HEK293 (cell line): ENCODE results near the gene GREB1L.

Experiments used
- CTCF ChIA-PET: fragments of 350-600 bp; formaldehyde crosslinking; extraction: SDS; loops from one replicate; lab custom pipeline; 2021; ENCODE audit warnings: antibody characterized with exemption; lab: Yijun Ruan, JAX
- POLR2A ChIA-PET: fragments of 300-600 bp; formaldehyde crosslinking; extraction: SDS; loops from one replicate; lab custom pipeline; 2020; ENCODE audit warnings: antibody characterized with exemption, inconsistent platforms; lab: Yijun Ruan, JAX
- H3K27ac ChIP-seq: fragments of 200-500 bp; sonication (Bioruptor generic); 2 replicates; pipeline ENCODE4 v1.5.1; 2014; ENCODE audit warnings: low read depth, low read length, control low read depth, inconsistent platforms; ENCODE audit errors: extremely low read depth
- H3K36me3 ChIP-seq, 2 experiments: fragments of 200-500 bp in 1 of 2; sonication (Bioruptor generic) in 1 of 2; 1 replicate in 1 of 2; 2 replicates in 1 of 2; pipeline ENCODE4 v1.5.1; 2014 to 2017; ENCODE audit warnings: inconsistent platforms in 2 of 2, low read length in 2 of 2; ENCODE audit not compliant: control insufficient read depth in 2 of 2, insufficient read depth in 1 of 2
- H3K4me1 ChIP-seq: fragments of 200-500 bp; sonication (Bioruptor generic); 2 replicates; pipeline ENCODE4 v1.5.1; 2014; ENCODE audit warnings: mild to moderate bottlenecking, low read length, inconsistent platforms; ENCODE audit not compliant: control insufficient read depth, insufficient read depth
- H3K4me3 ChIP-seq: 2 replicates; pipeline ENCODE4 v1.5.1; 2011; ENCODE audit warnings: low read depth, mild to moderate bottlenecking, control low read depth, low read length, moderate library complexity
- H3K9me3 ChIP-seq: fragments of 200-500 bp; sonication (Bioruptor generic); 2 replicates; pipeline ENCODE4 v1.5.1; 2014; ENCODE audit warnings: low read depth, low read length, inconsistent platforms; ENCODE audit not compliant: control insufficient read depth, insufficient read depth
- EGR2 ChIP-seq: fragments of 450-650 bp; formaldehyde crosslinking; IDR thresholded peaks from 2 replicates; pipeline ENCODE4 v1.5.1; 2016; ENCODE audit warnings: low read depth, missing biosample characterization, missing genetic modification characterization
- INSM2 ChIP-seq: fragments of 450-650 bp; formaldehyde crosslinking; IDR thresholded peaks from 2 replicates; pipeline ENCODE4 v1.5.1; 2016; ENCODE audit warnings: missing biosample characterization, missing genetic modification characterization
- REPIN1 ChIP-seq: fragments of 450-650 bp; formaldehyde crosslinking; IDR thresholded peaks from 2 replicates; pipeline ENCODE4 v1.5.1; 2017; ENCODE audit warnings: missing biosample characterization, missing genetic modification characterization, low read depth
- SETDB1 ChIP-seq: IDR thresholded peaks from one replicate; pipeline ENCODE4 v1.6.1; 2017; ENCODE audit warnings: mild to moderate bottlenecking, low read length, moderate library complexity, mixed read lengths; ENCODE audit not compliant: insufficient read length
- SP7 ChIP-seq: fragments of 450-650 bp; formaldehyde crosslinking; IDR thresholded peaks from 2 replicates; pipeline ENCODE4 v1.5.1; 2016; ENCODE audit warnings: missing biosample characterization, missing genetic modification characterization
- WT1 ChIP-seq: fragments of 450-650 bp; formaldehyde crosslinking; IDR thresholded peaks from 2 replicates; pipeline ENCODE4 v1.5.1; 2016; ENCODE audit warnings: missing biosample characterization, missing genetic modification characterization
- ZBTB20 ChIP-seq: fragments of 450-650 bp; formaldehyde crosslinking; IDR thresholded peaks from 2 replicates; pipeline ENCODE4 v1.5.1; 2016; ENCODE audit warnings: missing biosample characterization, missing genetic modification characterization
- ZBTB48 ChIP-seq: fragments of 450-650 bp; formaldehyde crosslinking; IDR thresholded peaks from 2 replicates; pipeline ENCODE4 v1.5.1; 2016; ENCODE audit warnings: missing biosample characterization, missing genetic modification characterization
- ZFP69B ChIP-seq: fragments of 450-650 bp; formaldehyde crosslinking; IDR thresholded peaks from 2 replicates; pipeline ENCODE4 v1.5.1; 2016; ENCODE audit warnings: missing biosample characterization, missing genetic modification characterization
- ZNF274 ChIP-seq, 2 experiments: fragments of 200-500 bp in 1 of 2; fragments of 450-650 bp in 1 of 2; sonication (Bioruptor generic) in 1 of 2; formaldehyde crosslinking in 1 of 2; IDR thresholded peaks; 2 replicates each; pipeline versions ENCODE4 v1.5.1 to v1.6.1; 2014 to 2016; ENCODE audit warnings: borderline replicate concordance in 1 of 2, inconsistent platforms in 1 of 2, low read length in 1 of 2, missing biosample characterization in 1 of 2, missing genetic modification characterization in 1 of 2
- ZNF473 ChIP-seq: fragments of 450-650 bp; formaldehyde crosslinking; IDR thresholded peaks from 2 replicates; pipeline ENCODE4 v1.5.1; 2017; ENCODE audit warnings: missing biosample characterization, missing genetic modification characterization
- ZNF514 ChIP-seq: fragments of 450-650 bp; formaldehyde crosslinking; IDR thresholded peaks from 2 replicates; pipeline ENCODE4 v1.5.1; 2016; ENCODE audit warnings: missing biosample characterization, missing genetic modification characterization
- ZNF639 ChIP-seq: fragments of 450-650 bp; formaldehyde crosslinking; IDR thresholded peaks from 2 replicates; pipeline ENCODE4 v1.5.1; 2016; ENCODE audit warnings: missing biosample characterization, missing genetic modification characterization
- ZNF660 ChIP-seq: fragments of 450-650 bp; IDR thresholded peaks from 2 replicates; pipeline ENCODE4 v1.5.1; 2018; ENCODE audit warnings: missing biosample characterization, mild to moderate bottlenecking, missing genetic modification characterization
- ZNF670 ChIP-seq: fragments of 450-650 bp; formaldehyde crosslinking; IDR thresholded peaks from 2 replicates; pipeline ENCODE4 v1.5.1; 2016; ENCODE audit warnings: missing biosample characterization, missing genetic modification characterization, low read depth
- ZNF677 ChIP-seq: fragments of 450-650 bp; IDR thresholded peaks from 2 replicates; pipeline ENCODE4 v1.5.0; 2018; ENCODE audit warnings: missing biosample characterization, mild to moderate bottlenecking, missing genetic modification characterization, moderate library complexity
- ZSCAN18 ChIP-seq: fragments of 450-650 bp; formaldehyde crosslinking; IDR thresholded peaks from 2 replicates; pipeline ENCODE4 v1.5.1; 2016; ENCODE audit warnings: missing biosample characterization, missing genetic modification characterization
- TF ChIP-seq, protein P1 (sequence below): fragments of 450-650 bp; formaldehyde crosslinking; IDR thresholded peaks from 2 replicates; pipeline ENCODE4 v1.5.1; 2016; ENCODE audit warnings: missing biosample characterization, missing genetic modification characterization, low read depth
- TF ChIP-seq, protein P2 (sequence below): fragments of 450-650 bp; formaldehyde crosslinking; IDR thresholded peaks from 2 replicates; pipeline ENCODE4 v1.5.1; 2017; ENCODE audit warnings: missing biosample characterization, mild to moderate bottlenecking, missing genetic modification characterization, moderate library complexity
- TF ChIP-seq, protein P3 (sequence below): fragments of 450-650 bp; formaldehyde crosslinking; IDR thresholded peaks from 2 replicates; pipeline ENCODE4 v1.5.1; 2016; ENCODE audit warnings: missing biosample characterization, missing genetic modification characterization
- TF ChIP-seq, protein P4 (sequence below): fragments of 450-650 bp; formaldehyde crosslinking; IDR thresholded peaks from 2 replicates; pipeline ENCODE4 v1.5.1; 2016; ENCODE audit warnings: missing biosample characterization, missing genetic modification characterization

The GREB1L gene

DNA sequence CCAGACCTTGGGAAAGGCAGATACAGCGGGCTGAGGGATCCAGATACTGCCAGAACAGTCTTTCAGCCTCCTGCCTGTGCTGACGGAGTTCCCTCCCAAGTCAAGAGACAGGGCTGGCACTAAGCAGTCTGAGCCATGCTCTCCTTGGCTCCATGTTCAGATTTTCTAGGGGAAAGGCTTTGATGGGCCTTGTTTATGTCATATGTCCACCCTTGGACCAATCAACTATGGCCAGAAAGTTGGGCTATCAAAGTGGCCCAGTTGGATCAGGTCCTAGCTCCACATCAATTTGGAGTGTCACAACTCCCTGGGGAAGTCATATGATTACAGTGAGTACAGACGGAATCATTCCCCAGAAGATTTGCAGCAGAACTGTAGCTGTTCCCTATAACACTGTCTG, 152.0 kb downstream of the GREB1L start:
- H3K36me3 ChIP-seq, result peaks cover 5 to 6% of the 10 kb centered on the region in 2 experiments; a peak in 2 of 3 replicates
- TF ChIP-seq ZNF473, result no peak
- no peak for TF ChIP-seq ZNF670 (tag by site-specific recombination)
- TF ChIP-seq ZNF660 (tag by site-specific recombination), result no peak
- TF ChIP-seq ZFP69B (tag by site-specific recombination), result no peak
- TF ChIP-seq, protein P1, sequence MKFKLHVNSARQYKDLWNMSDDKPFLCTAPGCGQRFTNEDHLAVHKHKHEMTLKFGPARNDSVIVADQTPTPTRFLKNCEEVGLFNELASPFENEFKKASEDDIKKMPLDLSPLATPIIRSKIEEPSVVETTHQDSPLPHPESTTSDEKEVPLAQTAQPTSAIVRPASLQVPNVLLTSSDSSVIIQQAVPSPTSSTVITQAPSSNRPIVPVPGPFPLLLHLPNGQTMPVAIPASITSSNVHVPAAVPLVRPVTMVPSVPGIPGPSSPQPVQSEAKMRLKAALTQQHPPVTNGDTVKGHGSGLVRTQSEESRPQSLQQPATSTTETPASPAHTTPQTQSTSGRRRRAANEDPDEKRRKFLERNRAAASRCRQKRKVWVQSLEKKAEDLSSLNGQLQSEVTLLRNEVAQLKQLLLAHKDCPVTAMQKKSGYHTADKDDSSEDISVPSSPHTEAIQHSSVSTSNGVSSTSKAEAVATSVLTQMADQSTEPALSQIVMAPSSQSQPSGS, result no peak
- TF ChIP-seq EGR2 (tag by site-specific recombination), result no peak
- no peak for TF ChIP-seq INSM2 (tag by site-specific recombination)
- no peak for TF ChIP-seq ZBTB48 (tag by site-specific recombination)
- TF ChIP-seq ZNF274 (IDR thresholded peaks at IDR 0.05; ENCODE audit: low read length), result no peak
- no peak for TF ChIP-seq ZNF274 (tag by site-specific recombination; IDR thresholded peaks at IDR 0.05; ENCODE audit: borderline replicate concordance)
- TF ChIP-seq ZBTB20 (tag by site-specific recombination), result no peak
- no peak for TF ChIP-seq SP7 (tag by site-specific recombination)
- TF ChIP-seq ZNF639, result no peak
- H3K27ac ChIP-seq, result no peak overlapping the region
- POLR2A ChIA-PET, result no interaction called here
- H3K4me1 ChIP-seq, result peaks cover 6% of the 10 kb centered on the region; the same call in 1 of the 2 replicates
- H3K9me3 ChIP-seq, result no peaks in the 10 kb centered on the region
- CTCF ChIA-PET, result no interaction called here
- no peak overlapping the region for H3K4me3 ChIP-seq

DNA sequence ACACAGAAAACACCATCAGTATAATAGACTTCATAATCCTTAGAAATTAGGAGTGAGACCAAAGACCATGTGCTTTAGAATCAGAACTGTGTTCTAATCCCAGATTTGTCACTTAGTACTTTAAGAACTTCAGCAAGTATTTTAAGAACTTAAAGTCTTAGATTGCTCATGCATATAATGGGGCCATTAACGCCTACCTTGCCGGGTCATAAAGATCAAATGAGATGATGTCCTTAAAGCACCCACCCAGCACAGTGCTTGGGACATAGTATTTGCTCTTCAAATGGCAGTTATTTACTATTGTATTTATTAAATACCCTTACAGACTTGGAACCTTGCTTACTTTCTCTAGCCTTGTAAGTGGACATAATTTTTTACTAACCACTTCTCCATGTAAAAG, 156.1 kb downstream of the GREB1L start:
- TF ChIP-seq ZNF677 (no peak), REPIN1 (tag by site-specific recombination) (no peak), ZBTB48 (tag by site-specific recombination) (no peak), SETDB1 (no peak), ZSCAN18 (tag by site-specific recombination) (no peak), ZNF514 (tag by site-specific recombination) (no peak), WT1 (tag by site-specific recombination) (no peak)
- TF ChIP-seq, protein P2, sequence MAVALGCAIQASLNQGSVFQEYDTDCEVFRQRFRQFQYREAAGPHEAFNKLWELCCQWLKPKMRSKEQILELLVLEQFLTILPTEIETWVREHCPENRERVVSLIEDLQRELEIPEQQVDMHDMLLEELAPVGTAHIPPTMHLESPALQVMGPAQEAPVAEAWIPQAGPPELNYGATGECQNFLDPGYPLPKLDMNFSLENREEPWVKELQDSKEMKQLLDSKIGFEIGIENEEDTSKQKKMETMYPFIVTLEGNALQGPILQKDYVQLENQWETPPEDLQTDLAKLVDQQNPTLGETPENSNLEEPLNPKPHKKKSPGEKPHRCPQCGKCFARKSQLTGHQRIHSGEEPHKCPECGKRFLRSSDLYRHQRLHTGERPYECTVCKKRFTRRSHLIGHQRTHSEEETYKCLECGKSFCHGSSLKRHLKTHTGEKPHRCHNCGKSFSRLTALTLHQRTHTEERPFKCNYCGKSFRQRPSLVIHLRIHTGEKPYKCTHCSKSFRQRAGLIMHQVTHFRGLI (tag by site-specific recombination), result no peak
- TF ChIP-seq, protein P3, sequence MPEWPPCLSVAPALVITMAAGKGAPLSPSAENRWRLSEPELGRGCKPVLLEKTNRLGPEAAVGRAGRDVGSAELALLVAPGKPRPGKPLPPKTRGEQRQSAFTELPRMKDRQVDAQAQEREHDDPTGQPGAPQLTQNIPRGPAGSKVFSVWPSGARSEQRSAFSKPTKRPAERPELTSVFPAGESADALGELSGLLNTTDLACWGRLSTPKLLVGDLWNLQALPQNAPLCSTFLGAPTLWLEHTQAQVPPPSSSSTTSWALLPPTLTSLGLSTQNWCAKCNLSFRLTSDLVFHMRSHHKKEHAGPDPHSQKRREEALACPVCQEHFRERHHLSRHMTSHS (tag by site-specific recombination), result no peak
- TF ChIP-seq, protein P4, sequence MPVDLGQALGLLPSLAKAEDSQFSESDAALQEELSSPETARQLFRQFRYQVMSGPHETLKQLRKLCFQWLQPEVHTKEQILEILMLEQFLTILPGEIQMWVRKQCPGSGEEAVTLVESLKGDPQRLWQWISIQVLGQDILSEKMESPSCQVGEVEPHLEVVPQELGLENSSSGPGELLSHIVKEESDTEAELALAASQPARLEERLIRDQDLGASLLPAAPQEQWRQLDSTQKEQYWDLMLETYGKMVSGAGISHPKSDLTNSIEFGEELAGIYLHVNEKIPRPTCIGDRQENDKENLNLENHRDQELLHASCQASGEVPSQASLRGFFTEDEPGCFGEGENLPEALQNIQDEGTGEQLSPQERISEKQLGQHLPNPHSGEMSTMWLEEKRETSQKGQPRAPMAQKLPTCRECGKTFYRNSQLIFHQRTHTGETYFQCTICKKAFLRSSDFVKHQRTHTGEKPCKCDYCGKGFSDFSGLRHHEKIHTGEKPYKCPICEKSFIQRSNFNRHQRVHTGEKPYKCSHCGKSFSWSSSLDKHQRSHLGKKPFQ (tag by site-specific recombination), result no peak
- TF ChIP-seq, all 188 proteins: peak for 0
- Histone ChIP-seq H3K36me3 (peaks cover 0 to 9% of the 10 kb centered on the region in 2 experiments; a peak in 2 of 3 replicates), H3K4me3 (no peak overlapping the region), H3K9me3 (no peaks in the 10 kb centered on the region), H3K4me1 (no peaks in the 10 kb centered on the region), H3K27ac (no peak overlapping the region)
- CTCF ChIA-PET, result no interaction called here
- POLR2A ChIA-PET, result no interaction called here
